HepG2 (cell line): ENCODE data around the gene NUP62.

ENCODE experiments used
- ASH2L ChIP-seq: fragments of 300-600, 200-600 bp; sonication (generic); IDR thresholded peaks from 2 replicates; pipeline ENCODE4 v1.7.0; 2017; ENCODE audit warnings: low read depth, mild to moderate bottlenecking, moderate library complexity, mixed read lengths, low read length; ENCODE audit not compliant: insufficient read length
- BHLHE40 ChIP-seq: IDR thresholded peaks from 2 replicates; pipeline ENCODE4 v1.6.1; 2011; ENCODE audit warnings: low read length, improper control_type of control experiment
- EZH2 ChIP-seq: conservative IDR thresholded peaks from 2 replicates; pipeline ENCODE4 v1.6.1; 2012; ENCODE audit warnings: mild to moderate bottlenecking, low read depth, low read length, moderate library complexity
- KAT8 ChIP-seq: IDR thresholded peaks from 2 replicates; pipeline ENCODE4 v1.6.1; 2016; ENCODE audit warnings: missing genetic modification reagents, missing compliant biosample characterization
- YEATS2 ChIP-seq: sonication (generic); formaldehyde crosslinking; IDR thresholded peaks from 2 replicates; pipeline ENCODE4 v1.4.0; 2020; ENCODE audit warnings: missing genetic modification reagents, borderline replicate concordance
- ZBTB42 ChIP-seq: sonication (generic); formaldehyde crosslinking; IDR thresholded peaks from 2 replicates; pipeline ENCODE4 v1.5.0; 2020; ENCODE audit warnings: mild to moderate bottlenecking, missing genetic modification reagents
- ZBTB7A ChIP-seq: sonication (generic); formaldehyde crosslinking; IDR thresholded peaks from 2 replicates; pipeline ENCODE4 v1.8.0; 2022; ENCODE audit warnings: mild to moderate bottlenecking, missing genetic modification reagents
- TF ChIP-seq, protein P1 (sequence below): sonication (generic); formaldehyde crosslinking; IDR thresholded peaks from 2 replicates; pipeline ENCODE4 v1.5.0; 2020; ENCODE audit warnings: mild to moderate bottlenecking, missing genetic modification reagents, moderate library complexity
- TF ChIP-seq, protein P2 (sequence below), 2 experiments: IDR thresholded peaks; 2 replicates each; pipeline ENCODE4 v1.6.1; 2011 to 2012; ENCODE audit warnings: low read length in 2 of 2, borderline replicate concordance in 1 of 2, low read depth in 1 of 2, mild to moderate bottlenecking in 1 of 2, moderate library complexity in 1 of 2
- TF ChIP-seq, protein P3 (sequence below): IDR thresholded peaks from 2 replicates; pipeline ENCODE4 v1.6.1; 2012; ENCODE audit warnings: inconsistent platforms

DNA sequence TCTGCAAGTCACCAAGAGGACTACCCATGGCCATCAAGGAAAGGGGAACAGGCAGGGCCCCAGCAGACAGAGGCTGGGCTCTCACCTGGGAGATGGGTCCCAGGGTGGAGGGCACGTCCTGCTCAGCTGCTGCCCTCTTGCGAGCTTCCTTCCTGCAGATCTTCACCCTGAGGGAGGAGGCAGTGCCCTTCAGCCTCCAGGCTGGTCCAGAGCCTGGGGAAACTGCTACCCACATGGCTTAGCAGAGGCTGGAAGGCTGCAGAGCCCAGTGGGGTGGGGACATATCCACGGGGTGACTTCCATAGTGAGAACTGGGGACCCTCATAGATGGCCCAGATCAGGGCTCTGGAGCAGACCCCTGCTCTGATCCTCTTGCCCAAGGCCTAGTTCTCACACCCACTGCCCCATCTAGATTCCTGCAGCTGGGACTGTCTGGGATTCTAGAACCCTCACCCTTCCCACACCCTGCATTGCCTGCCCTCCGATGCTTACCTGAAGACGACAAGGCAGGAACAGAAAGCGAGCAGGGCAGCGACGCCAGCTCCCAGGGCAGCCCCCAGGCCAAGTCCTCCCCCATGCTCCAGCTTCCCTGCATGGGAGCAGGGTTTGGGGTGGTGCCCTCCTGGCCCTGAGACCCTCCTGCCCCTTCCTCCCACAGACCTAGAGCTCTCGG lies 22.6 kb upstream of the NUP62 start:
- TF ChIP-seq ASH2L (no peak), BHLHE40 (no peak), ZBTB7A (CRISPR knock-in tag) (no peak), EZH2 (no peak), KAT8 (CRISPR knock-in tag) (no peak), ZBTB42 (CRISPR knock-in tag) (no peak), YEATS2 (CRISPR knock-in tag) (no peak)
- TF ChIP-seq, protein P1, sequence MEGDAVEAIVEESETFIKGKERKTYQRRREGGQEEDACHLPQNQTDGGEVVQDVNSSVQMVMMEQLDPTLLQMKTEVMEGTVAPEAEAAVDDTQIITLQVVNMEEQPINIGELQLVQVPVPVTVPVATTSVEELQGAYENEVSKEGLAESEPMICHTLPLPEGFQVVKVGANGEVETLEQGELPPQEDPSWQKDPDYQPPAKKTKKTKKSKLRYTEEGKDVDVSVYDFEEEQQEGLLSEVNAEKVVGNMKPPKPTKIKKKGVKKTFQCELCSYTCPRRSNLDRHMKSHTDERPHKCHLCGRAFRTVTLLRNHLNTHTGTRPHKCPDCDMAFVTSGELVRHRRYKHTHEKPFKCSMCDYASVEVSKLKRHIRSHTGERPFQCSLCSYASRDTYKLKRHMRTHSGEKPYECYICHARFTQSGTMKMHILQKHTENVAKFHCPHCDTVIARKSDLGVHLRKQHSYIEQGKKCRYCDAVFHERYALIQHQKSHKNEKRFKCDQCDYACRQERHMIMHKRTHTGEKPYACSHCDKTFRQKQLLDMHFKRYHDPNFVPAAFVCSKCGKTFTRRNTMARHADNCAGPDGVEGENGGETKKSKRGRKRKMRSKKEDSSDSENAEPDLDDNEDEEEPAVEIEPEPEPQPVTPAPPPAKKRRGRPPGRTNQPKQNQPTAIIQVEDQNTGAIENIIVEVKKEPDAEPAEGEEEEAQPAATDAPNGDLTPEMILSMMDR (CRISPR knock-in tag), result no peak
- TF ChIP-seq, protein P2, sequence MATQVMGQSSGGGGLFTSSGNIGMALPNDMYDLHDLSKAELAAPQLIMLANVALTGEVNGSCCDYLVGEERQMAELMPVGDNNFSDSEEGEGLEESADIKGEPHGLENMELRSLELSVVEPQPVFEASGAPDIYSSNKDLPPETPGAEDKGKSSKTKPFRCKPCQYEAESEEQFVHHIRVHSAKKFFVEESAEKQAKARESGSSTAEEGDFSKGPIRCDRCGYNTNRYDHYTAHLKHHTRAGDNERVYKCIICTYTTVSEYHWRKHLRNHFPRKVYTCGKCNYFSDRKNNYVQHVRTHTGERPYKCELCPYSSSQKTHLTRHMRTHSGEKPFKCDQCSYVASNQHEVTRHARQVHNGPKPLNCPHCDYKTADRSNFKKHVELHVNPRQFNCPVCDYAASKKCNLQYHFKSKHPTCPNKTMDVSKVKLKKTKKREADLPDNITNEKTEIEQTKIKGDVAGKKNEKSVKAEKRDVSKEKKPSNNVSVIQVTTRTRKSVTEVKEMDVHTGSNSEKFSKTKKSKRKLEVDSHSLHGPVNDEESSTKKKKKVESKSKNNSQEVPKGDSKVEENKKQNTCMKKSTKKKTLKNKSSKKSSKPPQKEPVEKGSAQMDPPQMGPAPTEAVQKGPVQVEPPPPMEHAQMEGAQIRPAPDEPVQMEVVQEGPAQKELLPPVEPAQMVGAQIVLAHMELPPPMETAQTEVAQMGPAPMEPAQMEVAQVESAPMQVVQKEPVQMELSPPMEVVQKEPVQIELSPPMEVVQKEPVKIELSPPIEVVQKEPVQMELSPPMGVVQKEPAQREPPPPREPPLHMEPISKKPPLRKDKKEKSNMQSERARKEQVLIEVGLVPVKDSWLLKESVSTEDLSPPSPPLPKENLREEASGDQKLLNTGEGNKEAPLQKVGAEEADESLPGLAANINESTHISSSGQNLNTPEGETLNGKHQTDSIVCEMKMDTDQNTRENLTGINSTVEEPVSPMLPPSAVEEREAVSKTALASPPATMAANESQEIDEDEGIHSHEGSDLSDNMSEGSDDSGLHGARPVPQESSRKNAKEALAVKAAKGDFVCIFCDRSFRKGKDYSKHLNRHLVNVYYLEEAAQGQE (IDR thresholded peaks at IDR 0.05; ENCODE audit: borderline replicate concordance in 1 of 2, low read depth in 1 of 2, low read length in 2 of 2), result no peak
- TF ChIP-seq, protein P3, sequence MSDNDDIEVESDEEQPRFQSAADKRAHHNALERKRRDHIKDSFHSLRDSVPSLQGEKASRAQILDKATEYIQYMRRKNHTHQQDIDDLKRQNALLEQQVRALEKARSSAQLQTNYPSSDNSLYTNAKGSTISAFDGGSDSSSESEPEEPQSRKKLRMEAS, result no peak
